HCT116 (cell line): ENCODE measurements around the gene MED27. TPM values are rescaled to one million over a fixed set of nuclear protein-coding genes. Genes with fewer than 3 reads are reported as not detected.

Experiments
- ATAC-seq: fragments of 200-7000 bp; cut with Tn5 transposase; 2 replicates; pipeline ENCODE4 v1.9.1; 2020; ENCODE audit warnings: mild to moderate bottlenecking, moderate library complexity
- BruUV-seq: library from RNA; stranded (reverse); fragments of 400-500 nt; replicated peaks from 2 replicates; lab custom pipeline; 2021; lab: Mats Ljungman, UMichigan
- CTCF ChIA-PET: fragments of 300-600 bp; sonication (Branson Sonifier 250); formaldehyde crosslinking; loops from one replicate; lab custom pipeline; 2021; ENCODE audit warnings: antibody characterized with exemption; lab: Charles Lee
- POLR2A ChIA-PET: fragments of 300-600, 350-600 bp; sonication (Branson Sonifier 250); formaldehyde crosslinking; loops from one replicate; lab custom pipeline; 2021; ENCODE audit warnings: antibody characterized with exemption; lab: Charles Lee
- RAD21 ChIA-PET, 2 experiments: fragments of 300-600 bp; sonication (Branson Sonifier 250); formaldehyde crosslinking; loops; one replicate each; lab custom pipeline; 2023; ENCODE audit warnings: low total read pairs in 2 of 2; ENCODE audit not compliant: uncharacterized antibody in 2 of 2, unreplicated experiment in 2 of 2, low non-redundant PET in 1 of 2; lab: Charles Lee
- DNase-seq: peaks from one replicate; pipeline ENCODE4 v3.0.0-alpha.2; 2010; ENCODE audit warnings: low read depth, low spot score
- H2AFZ ChIP-seq: fragments of 200-600 bp; shearing (Covaris generic), sonication (generic); 2 replicates; pipeline ENCODE4 v1.6.1; 2017; ENCODE audit warnings: low read depth, mixed run types, mixed read lengths, antibody characterized with exemption, low read length; ENCODE audit not compliant: poor library complexity, severe bottlenecking
- H3K27ac ChIP-seq: 2 replicates; pipeline ENCODE4 v1.5.1; 2012; ENCODE audit warnings: low read depth, low read length
- H3K27me3 ChIP-seq: fragments of 200-600 bp; sonication (generic); 2 replicates; pipeline ENCODE4 v1.6.1; 2016; ENCODE audit warnings: mixed run types, low read length, mixed read lengths; ENCODE audit not compliant: insufficient read depth
- H3K36me3 ChIP-seq, 2 experiments: fragments of 200-500 bp in 1 of 2; fragments of 200-600 bp in 1 of 2; sonication (Bioruptor generic) in 1 of 2; sonication (generic) in 1 of 2; 2 replicates each; pipeline versions ENCODE4 v1.5.1 to v1.6.1; 2014 to 2016; ENCODE audit warnings: low read length in 2 of 2, inconsistent platforms in 1 of 2, mixed read lengths in 1 of 2, mixed run types in 1 of 2; ENCODE audit not compliant: insufficient read depth in 2 of 2, control insufficient read depth in 1 of 2
- H3K4me1 ChIP-seq, 2 experiments: fragments of 200-600 bp in 1 of 2; sonication (generic) in 1 of 2; 2 replicates each; pipeline versions ENCODE4 v1.5.1 to v1.6.1; 2012 to 2017; ENCODE audit warnings: low read length in 2 of 2, inconsistent platforms in 1 of 2, mild to moderate bottlenecking in 1 of 2, mixed read lengths in 1 of 2, mixed run types in 1 of 2, moderate library complexity in 1 of 2; ENCODE audit not compliant: insufficient read depth in 2 of 2, control insufficient read depth in 1 of 2
- H3K4me2 ChIP-seq: fragments of 200-600 bp; sonication (generic); 2 replicates; pipeline ENCODE4 v1.6.1; 2017; ENCODE audit warnings: mixed run types, low read length, mixed read lengths
- H3K4me3 ChIP-seq, 2 experiments: fragments of 200-600 bp in 1 of 2; sonication (generic) in 1 of 2; replicated peaks in 1 of 2; 2 replicates each; pipeline ENCODE4 v1.5.1; 2011 to 2016; ENCODE audit warnings: low read length in 2 of 2, control low read depth in 1 of 2, low read depth in 1 of 2, mild to moderate bottlenecking in 1 of 2, mixed read lengths in 1 of 2, mixed run types in 1 of 2
- H3K79me2 ChIP-seq: fragments of 200-600 bp; sonication (generic); 2 replicates; pipeline ENCODE4 v1.6.1; 2017; ENCODE audit warnings: mild to moderate bottlenecking, mixed run types, low read length, moderate library complexity, mixed read lengths; ENCODE audit not compliant: insufficient read depth
- H3K9ac ChIP-seq: fragments of 200-600 bp; sonication (generic); 2 replicates; pipeline ENCODE4 v1.6.1; 2016; ENCODE audit warnings: low read length, mixed read lengths
- H3K9me2 ChIP-seq: fragments of 200-600 bp; sonication (generic), shearing (Covaris generic); 2 replicates; pipeline ENCODE4 v1.6.1; 2017; ENCODE audit warnings: mixed run types, mild to moderate bottlenecking, moderate library complexity; ENCODE audit not compliant: insufficient read depth
- H3K9me3 ChIP-seq, 2 experiments: fragments of 200-500 bp in 1 of 2; fragments of 200-600 bp in 1 of 2; sonication (Bioruptor generic) in 1 of 2; sonication (generic) in 1 of 2; 2 replicates each; pipeline ENCODE4 v1.6.1; 2014 to 2017; ENCODE audit warnings: low read length in 2 of 2, mixed read lengths in 2 of 2, inconsistent platforms in 1 of 2, low read depth in 1 of 2, mild to moderate bottlenecking in 1 of 2, mixed run types in 1 of 2, moderate library complexity in 1 of 2; ENCODE audit not compliant: control insufficient read depth in 1 of 2, insufficient read depth in 1 of 2
- H4K20me1 ChIP-seq: fragments of 200-600 bp; sonication (generic), shearing (Covaris generic); 2 replicates; pipeline ENCODE4 v1.6.1; 2017; ENCODE audit warnings: mixed run types, mild to moderate bottlenecking, moderate library complexity; ENCODE audit not compliant: insufficient read depth
- CEBPB ChIP-seq: IDR thresholded peaks from 2 replicates; pipeline ENCODE4 v1.6.1; 2012; ENCODE audit warnings: low read depth
- CTCF ChIP-seq, 3 experiments: fragments of 200-600 bp in 1 of 3; sonication (generic) in 1 of 3; IDR thresholded peaks in 2 of 3; conservative IDR thresholded peaks in 1 of 3; 2 replicates each; pipeline ENCODE4 v1.5.1; 2012 to 2017; ENCODE audit warnings: low read depth in 2 of 3, low read length in 2 of 3, antibody characterized with exemption in 1 of 3, borderline replicate concordance in 1 of 3, control low read depth in 1 of 3, mild to moderate bottlenecking in 1 of 3, mixed read lengths in 1 of 3, mixed run types in 1 of 3, moderate library complexity in 1 of 3; ENCODE audit not compliant: insufficient read depth in 1 of 3
- EGR1 ChIP-seq: IDR thresholded peaks from 2 replicates; pipeline ENCODE4 v1.6.1; 2012; ENCODE audit warnings: low read depth
- ELF1 ChIP-seq: IDR thresholded peaks from 2 replicates; pipeline ENCODE4 v1.6.1; 2012; ENCODE audit warnings: low read depth, borderline replicate concordance
- EZH2phosphoT487 ChIP-seq: fragments of 200-600 bp; IDR thresholded peaks from 2 replicates; pipeline ENCODE4 v1.6.1; 2018; ENCODE audit warnings: antibody characterized with exemption, borderline replicate concordance
- FOSL1 ChIP-seq: IDR thresholded peaks from 2 replicates; pipeline ENCODE4 v1.6.1; 2012; ENCODE audit warnings: low read depth
- JUND ChIP-seq: IDR thresholded peaks from 2 replicates; pipeline ENCODE4 v1.6.1; 2012
- POLR2A ChIP-seq: IDR thresholded peaks from 2 replicates; pipeline ENCODE4 v1.7.0; 2011; ENCODE audit warnings: borderline replicate concordance; ENCODE audit not compliant: insufficient read depth, insufficient read length; ENCODE audit errors: extremely low read depth
- POLR2AphosphoS5 ChIP-seq: IDR thresholded peaks from 2 replicates; pipeline ENCODE4 v1.6.1; 2011; ENCODE audit warnings: mild to moderate bottlenecking, low read depth, low read length, moderate library complexity
- RAD21 ChIP-seq: IDR thresholded peaks from 2 replicates; pipeline ENCODE4 v1.6.1; 2012; ENCODE audit warnings: low read depth, mild to moderate bottlenecking
- SIN3A ChIP-seq: IDR thresholded peaks from 2 replicates; pipeline ENCODE4 v1.6.1; 2012; ENCODE audit warnings: low read depth
- SP1 ChIP-seq: IDR thresholded peaks from 2 replicates; pipeline ENCODE4 v1.6.1; 2012; ENCODE audit warnings: low read depth
- SRF ChIP-seq: IDR thresholded peaks from 2 replicates; pipeline ENCODE4 v1.6.1; 2012; ENCODE audit warnings: low read depth
- TCF7L2 ChIP-seq: IDR thresholded peaks from 2 replicates; pipeline ENCODE4 v1.7.0; 2011; ENCODE audit warnings: borderline replicate concordance, inconsistent platforms; ENCODE audit not compliant: insufficient read depth, insufficient read length; ENCODE audit errors: extremely low read depth
- YY1 ChIP-seq: IDR thresholded peaks from 2 replicates; pipeline ENCODE4 v1.6.1; 2011; ENCODE audit warnings: low read length, low read depth, moderate library complexity, mild to moderate bottlenecking; ENCODE audit not compliant: insufficient replicate concordance; ENCODE audit errors: extremely low read depth
- ZFX ChIP-seq: fragments of 450-650 bp; IDR thresholded peaks from 2 replicates; pipeline ENCODE4 v1.6.1; 2017
- ZNF274 ChIP-seq: fragments of 200-500 bp; sonication (Bioruptor generic); IDR thresholded peaks from 2 replicates; pipeline ENCODE4 v1.6.1; 2014; ENCODE audit warnings: mild to moderate bottlenecking, low read depth, low read length, inconsistent platforms
- intact Hi-C: fragments of 100-400 bp; cut with micrococcal nuclease; formaldehyde crosslinking; loops from 2 replicates; pipeline ENCODE4 v1.10.0; 2022
- total RNA-seq: library from RNA; stranded (reverse); gene quantifications from one replicate; pipeline ENCODE4 v1.2.1, GENCODE V29; 2021; ENCODE audit not compliant: unreplicated experiment
- TF ChIP-seq, protein P1 (sequence below): IDR thresholded peaks from 2 replicates; pipeline ENCODE4 v1.6.1; 2011; ENCODE audit warnings: mild to moderate bottlenecking, low read length, moderate library complexity; ENCODE audit not compliant: insufficient replicate concordance; ENCODE audit errors: extremely low read depth
- TF ChIP-seq, protein P2 (sequence below): IDR thresholded peaks from 2 replicates; pipeline ENCODE4 v1.6.1; 2012

Gene MED27
- total RNA-seq, 1 experiment from 2014 or later, result 26.9 TPM

- no peak overlapping the region for H3K4me2 ChIP-seq
- no peak for ATAC-seq
- H4K20me1 ChIP-seq, result no peaks in the 10 kb centered on the region
- no peak overlapping the region for H3K4me3 ChIP-seq
- TF ChIP-seq RAD21 (no peak), SRF (no peak), SIN3A (no peak), CTCF (IDR thresholded peaks at IDR 0.05 in 2 of 3, conservative IDR thresholded peaks at IDR 0.05 in 1 of 3; ENCODE audit: borderline replicate concordance in 1 of 3, insufficient read depth in 1 of 3, low read depth in 2 of 3, low read length in 2 of 3) (no peak), ELF1 (no peak), ZNF274 (no peak), CEBPB (no peak), EGR1 (no peak), POLR2A (no peak), JUND (no peak), YY1 (no peak), TCF7L2 (no peak), POLR2AphosphoS5 (no peak), EZH2phosphoT487 (no peak), FOSL1 (no peak), SP1 (no peak), ZFX (no peak)
- TF ChIP-seq, protein P1, sequence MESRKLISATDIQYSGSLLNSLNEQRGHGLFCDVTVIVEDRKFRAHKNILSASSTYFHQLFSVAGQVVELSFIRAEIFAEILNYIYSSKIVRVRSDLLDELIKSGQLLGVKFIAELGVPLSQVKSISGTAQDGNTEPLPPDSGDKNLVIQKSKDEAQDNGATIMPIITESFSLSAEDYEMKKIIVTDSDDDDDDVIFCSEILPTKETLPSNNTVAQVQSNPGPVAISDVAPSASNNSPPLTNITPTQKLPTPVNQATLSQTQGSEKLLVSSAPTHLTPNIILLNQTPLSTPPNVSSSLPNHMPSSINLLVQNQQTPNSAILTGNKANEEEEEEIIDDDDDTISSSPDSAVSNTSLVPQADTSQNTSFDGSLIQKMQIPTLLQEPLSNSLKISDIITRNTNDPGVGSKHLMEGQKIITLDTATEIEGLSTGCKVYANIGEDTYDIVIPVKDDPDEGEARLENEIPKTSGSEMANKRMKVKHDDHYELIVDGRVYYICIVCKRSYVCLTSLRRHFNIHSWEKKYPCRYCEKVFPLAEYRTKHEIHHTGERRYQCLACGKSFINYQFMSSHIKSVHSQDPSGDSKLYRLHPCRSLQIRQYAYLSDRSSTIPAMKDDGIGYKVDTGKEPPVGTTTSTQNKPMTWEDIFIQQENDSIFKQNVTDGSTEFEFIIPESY, result no peak
- TF ChIP-seq, protein P2, sequence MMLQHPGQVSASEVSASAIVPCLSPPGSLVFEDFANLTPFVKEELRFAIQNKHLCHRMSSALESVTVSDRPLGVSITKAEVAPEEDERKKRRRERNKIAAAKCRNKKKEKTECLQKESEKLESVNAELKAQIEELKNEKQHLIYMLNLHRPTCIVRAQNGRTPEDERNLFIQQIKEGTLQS, result no peak
- H3K27ac ChIP-seq, result no peak overlapping the region
- BruUV-seq, result no TSS peak
- H3K36me3 ChIP-seq, result peaks cover 4% of the 10 kb centered on the region in 2 experiments; a peak in 3 of 4 replicates
- no peaks in the 10 kb centered on the region for H3K9me2 ChIP-seq
- ChIA-PET CTCF (no interaction called here), RAD21 (no interaction called here), POLR2A (no interaction called here)
- H3K9me3 ChIP-seq, result no peaks in the 10 kb centered on the region
- H3K27me3 ChIP-seq, result no peaks in the 10 kb centered on the region
- intact Hi-C loops, result no loop called here
- H3K79me2 ChIP-seq, result peaks cover 67% of the 10 kb centered on the region
- no peak overlapping the region for H2AFZ ChIP-seq
- no peak overlapping the region for H3K9ac ChIP-seq
- no peak for DNase-seq
- no peaks in the 10 kb centered on the region for H3K4me1 ChIP-seq
Measured at GRCh38 chr9:132068605-132069004, 11.1 kb downstream of the MED27 start.
